ENCODE data around the gene TNIK. TPM values are rescaled to one million over a fixed set of nuclear protein-coding genes. Genes with fewer than 3 reads are reported as not detected.

The TNIK gene
- total RNA-seq, 1 experiment from 2014 or later: 22.4 TPM

GRCh38 chr3:171018156-171018935 is 441.9 kb downstream of the TNIK start:
- Mint-ChIP-seq H3K9me3 (ENCODE audit: unreplicated experiment) (no peaks in the 10 kb centered on the region), H3K4me3 (ENCODE audit: unreplicated experiment) (no peak overlapping the region), H3K4me1 (ENCODE audit: low read depth, unreplicated experiment) (peaks cover 7% of the 10 kb centered on the region), H3K36me3 (ENCODE audit: insufficient read depth, unreplicated experiment) (no peaks in the 10 kb centered on the region), H3K27ac (ENCODE audit: unreplicated experiment) (no peak overlapping the region), H3K27me3 (ENCODE audit: insufficient read depth, unreplicated experiment) (no peaks in the 10 kb centered on the region)
- Histone ChIP-seq H3K4me3 (ENCODE audit: low read depth, low read length) (no peak overlapping the region), H3K27me3 (replicated peaks; ENCODE audit: control insufficient read depth, insufficient read depth, low read length) (no peaks in the 10 kb centered on the region), H3K36me3 (ENCODE audit: control insufficient read depth, insufficient read depth, low read length) (no peaks in the 10 kb centered on the region), H3K4me1 (peaks cover 11% of the 10 kb centered on the region), H3K9me3 (no peaks in the 10 kb centered on the region)
- CTCF ChIA-PET: no interaction called here
- peak; percentile 16 to 60 for TF ChIP-seq CTCF (IDR thresholded peaks at IDR 0.05; ENCODE audit: insufficient read depth in 1 of 2, low read depth in 1 of 2, low read length in 1 of 2, severe bottlenecking in 1 of 2, unreplicated experiment in 1 of 2)
- POLR2A ChIA-PET: no interaction called here
- no TSS peak for BruUV-seq (replicated peaks)
- intact Hi-C loops (cut with micrococcal nuclease; ENCODE audit: unreplicated experiment): no loop called here
- DNase-seq: peak in 1 of 2 experiments; percentile 41

DNA sequence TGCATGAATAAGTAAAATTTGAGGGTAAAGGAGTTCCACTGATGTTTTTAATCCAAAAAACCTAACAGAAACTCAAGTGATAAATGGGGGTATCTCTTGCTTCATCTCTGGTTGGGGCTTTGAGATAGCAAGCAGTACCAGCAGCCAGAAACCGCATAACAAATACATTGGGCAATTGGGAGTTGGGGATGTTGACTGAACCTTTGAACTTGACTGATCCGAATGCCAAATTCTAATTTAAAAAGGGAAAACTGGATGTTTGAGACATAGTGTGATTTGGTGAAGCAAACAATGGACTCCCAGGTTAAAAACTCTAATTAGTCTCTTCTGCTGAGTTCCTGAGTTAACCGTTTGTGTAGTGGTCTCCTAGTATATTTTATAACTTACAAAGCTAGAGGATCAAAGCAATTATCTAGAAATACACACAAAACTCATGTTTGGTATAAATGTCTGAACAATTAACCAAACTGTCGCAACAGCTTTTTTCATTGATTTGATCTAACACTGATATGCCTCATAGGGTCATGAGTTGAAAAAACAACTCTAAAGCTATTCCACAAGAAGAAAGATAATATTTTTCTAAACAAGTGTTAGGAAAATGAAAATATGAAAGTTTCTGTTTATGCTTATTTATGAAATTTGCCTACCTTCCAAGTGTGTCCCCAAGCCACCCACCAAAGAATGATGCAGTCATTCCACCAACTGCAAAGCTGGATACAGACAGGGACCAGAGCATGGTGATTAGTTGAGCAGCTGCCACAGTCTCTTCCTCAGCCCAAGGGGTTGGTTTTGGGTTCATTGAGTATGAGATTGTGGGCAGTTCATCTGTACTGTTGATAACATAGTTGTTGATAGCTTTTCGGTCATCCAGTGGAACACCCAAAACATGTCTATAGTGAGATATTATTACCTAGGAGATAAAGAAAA is 446.1 kb downstream of the TNIK start:
- Mint-ChIP-seq H3K27ac (ENCODE audit: unreplicated experiment) (no peak overlapping the region), H3K4me1 (ENCODE audit: low read depth, unreplicated experiment) (peaks cover 14% of the 10 kb centered on the region), H3K4me3 (ENCODE audit: unreplicated experiment) (no peak overlapping the region), H3K27me3 (ENCODE audit: insufficient read depth, unreplicated experiment) (no peaks in the 10 kb centered on the region), H3K36me3 (ENCODE audit: insufficient read depth, unreplicated experiment) (no peaks in the 10 kb centered on the region), H3K9me3 (ENCODE audit: unreplicated experiment) (no peaks in the 10 kb centered on the region)
- no peaks in the 10 kb centered on the region for H3K36me3 ChIP-seq (ENCODE audit: control insufficient read depth, insufficient read depth, low read length)
- POLR2A ChIA-PET: interaction anchor here (0.6 kb wide), 1 partner anchor 12 kb away, joined by 3 read pairs; no protein-coding TSS in a partner anchor
- TF ChIP-seq CTCF (IDR thresholded peaks at IDR 0.05; ENCODE audit: insufficient read depth in 1 of 2, low read depth in 1 of 2, low read length in 1 of 2, severe bottlenecking in 1 of 2, unreplicated experiment in 1 of 2): no peak
- intact Hi-C loops (cut with micrococcal nuclease; ENCODE audit: unreplicated experiment): no loop called here
- H3K27me3 ChIP-seq (replicated peaks; ENCODE audit: control insufficient read depth, insufficient read depth, low read length): no peaks in the 10 kb centered on the region
- no TSS peak for BruUV-seq (replicated peaks)
- no peaks in the 10 kb centered on the region for H3K9me3 ChIP-seq
- H3K4me3 ChIP-seq (ENCODE audit: low read depth, low read length): no peak overlapping the region
- CTCF ChIA-PET: no interaction called here
- peak in 1 of 2 experiments; percentile 44 for DNase-seq
- H3K4me1 ChIP-seq: peaks cover 36% of the 10 kb centered on the region

GRCh38 chr3:171011873-171012336 is 448.3 kb downstream of the TNIK start:
- no peak for TF ChIP-seq CTCF (IDR thresholded peaks at IDR 0.05; ENCODE audit: insufficient read depth in 1 of 2, low read depth in 1 of 2, low read length in 1 of 2, severe bottlenecking in 1 of 2, unreplicated experiment in 1 of 2)
- Histone ChIP-seq H3K36me3 (ENCODE audit: control insufficient read depth, insufficient read depth, low read length) (no peaks in the 10 kb centered on the region), H3K9me3 (no peaks in the 10 kb centered on the region), H3K27me3 (replicated peaks; ENCODE audit: control insufficient read depth, insufficient read depth, low read length) (no peaks in the 10 kb centered on the region), H3K4me3 (ENCODE audit: low read depth, low read length) (no peak overlapping the region), H3K4me1 (peaks cover 36% of the 10 kb centered on the region)
- no peak overlapping the region for H3K4me3 Mint-ChIP-seq (ENCODE audit: unreplicated experiment)
- ChIA-PET CTCF (interaction anchor here (0.6 to 1.4 kb wide), 2 partner anchors 34 to 50 kb away, joined by 3 to 5 read pairs; no protein-coding TSS in a partner anchor), POLR2A (interaction anchor here (0.5 kb wide), 1 partner anchor 33 kb away, joined by 4 read pairs; no protein-coding TSS in a partner anchor)
- no TSS peak for BruUV-seq (replicated peaks)
- intact Hi-C loops (cut with micrococcal nuclease; ENCODE audit: unreplicated experiment): loop anchor here (1.0 kb wide), 1 partner anchor 10 kb away; no protein-coding TSS in a partner anchor
- H3K27ac Mint-ChIP-seq (ENCODE audit: unreplicated experiment): no peak overlapping the region
- H3K36me3 Mint-ChIP-seq (ENCODE audit: insufficient read depth, unreplicated experiment): no peaks in the 10 kb centered on the region
- H3K27me3 Mint-ChIP-seq (ENCODE audit: insufficient read depth, unreplicated experiment): no peaks in the 10 kb centered on the region
- H3K9me3 Mint-ChIP-seq (ENCODE audit: unreplicated experiment): no peaks in the 10 kb centered on the region
- peaks cover 7% of the 10 kb centered on the region for H3K4me1 Mint-ChIP-seq (ENCODE audit: low read depth, unreplicated experiment)
- no peak for DNase-seq

All from Caco-2 (cell line).